Prostate gland (tissue), 2 donors: ENCODE measurements around the gene EME2.

Experiments used
- POLR2A ChIP-seq: fragments of 450-650 bp; IDR thresholded peaks from one replicate; pipeline ENCODE4 v1.6.1; 2016; ENCODE audit warnings: antibody characterized with exemption, mild to moderate bottlenecking
- POLR2AphosphoS5 ChIP-seq: sonication (generic); formaldehyde crosslinking; IDR thresholded peaks from one replicate; pipeline ENCODE4 v1.6.1; 2017; ENCODE audit warnings: antibody characterized with exemption
- TF ChIP-seq, protein P1 (sequence below), 4 experiments: fragments of 200-600 bp in 2 of 4; fragments of 450-650 bp in 2 of 4; sonication (generic) in 2 of 4; IDR thresholded peaks; 1 replicate in 3 of 4; 2 replicates in 1 of 4; pipeline ENCODE4 v1.5.1; 2016 to 2019; ENCODE audit warnings: antibody characterized with exemption in 4 of 4, mild to moderate bottlenecking in 2 of 4, moderate library complexity in 2 of 4

- TF ChIP-seq, protein P1, sequence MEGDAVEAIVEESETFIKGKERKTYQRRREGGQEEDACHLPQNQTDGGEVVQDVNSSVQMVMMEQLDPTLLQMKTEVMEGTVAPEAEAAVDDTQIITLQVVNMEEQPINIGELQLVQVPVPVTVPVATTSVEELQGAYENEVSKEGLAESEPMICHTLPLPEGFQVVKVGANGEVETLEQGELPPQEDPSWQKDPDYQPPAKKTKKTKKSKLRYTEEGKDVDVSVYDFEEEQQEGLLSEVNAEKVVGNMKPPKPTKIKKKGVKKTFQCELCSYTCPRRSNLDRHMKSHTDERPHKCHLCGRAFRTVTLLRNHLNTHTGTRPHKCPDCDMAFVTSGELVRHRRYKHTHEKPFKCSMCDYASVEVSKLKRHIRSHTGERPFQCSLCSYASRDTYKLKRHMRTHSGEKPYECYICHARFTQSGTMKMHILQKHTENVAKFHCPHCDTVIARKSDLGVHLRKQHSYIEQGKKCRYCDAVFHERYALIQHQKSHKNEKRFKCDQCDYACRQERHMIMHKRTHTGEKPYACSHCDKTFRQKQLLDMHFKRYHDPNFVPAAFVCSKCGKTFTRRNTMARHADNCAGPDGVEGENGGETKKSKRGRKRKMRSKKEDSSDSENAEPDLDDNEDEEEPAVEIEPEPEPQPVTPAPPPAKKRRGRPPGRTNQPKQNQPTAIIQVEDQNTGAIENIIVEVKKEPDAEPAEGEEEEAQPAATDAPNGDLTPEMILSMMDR (IDR thresholded peaks at IDR 0.05), result no peak
- no peak for TF ChIP-seq POLR2AphosphoS5
- no peak for TF ChIP-seq POLR2A
Observed at GRCh38 chr16:1817276-1817589, 44.6 kb downstream of the EME2 start.
